Activated CD4-positive, alpha-beta T cell treated with anti-CD3 and anti-CD28 coated beads for 4 hours (primary cell): Measurements from ENCODE around the gene CELF1.
A peak's percentile ranks its signal among the peaks of the same experiment; 100 is the strongest.

Experiments
- DNase-seq, 2 donors: peaks; one replicate each; pipeline ENCODE4 v3.0.0-alpha.2; 2020

CELF1 gene

GRCh38 chr11:47478651-47479329 is 74.1 kb downstream of the CELF1 start:
- DNase-seq, result no peak

- no peak for DNase-seq
These were observed 75.2 kb downstream of the CELF1 start for GRCh38 chr11:47477753-47478152.

GRCh38 chr11:47477323-47477722 is 75.6 kb downstream of the CELF1 start:
- DNase-seq, result no peak

GRCh38 chr11:47470671-47471070 is 82.3 kb downstream of the CELF1 start:
- DNase-seq, result no peak

- no peak for DNase-seq
These were observed 83.4 kb downstream of the CELF1 start for GRCh38 chr11:47469361-47470179.

GRCh38 chr11:47468598-47469214 is 84.2 kb downstream of the CELF1 start:
- no peak for DNase-seq

GRCh38 chr11:47467357-47467756 is 85.6 kb downstream of the CELF1 start:
- no peak for DNase-seq

- no peak for DNase-seq
These were observed 86.2 kb downstream of the CELF1 start for GRCh38 chr11:47466701-47467250.

GRCh38 chr11:47466201-47466600 is 86.7 kb downstream of the CELF1 start:
- DNase-seq, result no peak

- DNase-seq, result no peak
These were observed 88.4 kb downstream of the CELF1 start for GRCh38 chr11:47464483-47464882.

- no peak for DNase-seq
These were observed 91.1 kb downstream of the CELF1 start for GRCh38 chr11:47461876-47462275.

GRCh38 chr11:47460571-47461235 is 92.2 kb downstream of the CELF1 start:
- DNase-seq, result no peak

GRCh38 chr11:47454258-47454671 is 98.7 kb downstream of the CELF1 start:
- DNase-seq, result peak; percentile 55 to 66

- no peak for DNase-seq
These were observed 99.6 kb downstream of the CELF1 start for GRCh38 chr11:47453365-47453764.

- no peak for DNase-seq
These were observed 100.9 kb downstream of the CELF1 start for GRCh38 chr11:47451990-47452389.

GRCh38 chr11:47451436-47451835 is 101.5 kb downstream of the CELF1 start:
- no peak for DNase-seq

GRCh38 chr11:47449541-47449940 is 103.4 kb downstream of the CELF1 start:
- DNase-seq, result no peak

- DNase-seq, result no peak
These were observed 104.1 kb downstream of the CELF1 start, which contains the start of gene RAPSN for GRCh38 chr11:47448566-47449427. RAPSN (minus strand) TSS chr11:47449136; CDS start chr11:47448964, 172 bp downstream.

GRCh38 chr11:47447906-47448305 is 105.0 kb downstream of the CELF1 start:
- no peak for DNase-seq

- DNase-seq, result no peak
These were observed 106.1 kb downstream of the CELF1 start for GRCh38 chr11:47446833-47447232.

- no peak for DNase-seq
These were observed 107.1 kb downstream of the CELF1 start for GRCh38 chr11:47445840-47446239.

GRCh38 chr11:47443817-47444216 is 109.1 kb downstream of the CELF1 start:
- DNase-seq, result no peak
